WTC11 (cell line): ENCODE results near the gene GCC1. TPM values are rescaled to one million over a fixed set of nuclear protein-coding genes. Genes with fewer than 3 reads are reported as not detected.

Experiments
- ATAC-seq: fragments of 200-7000 bp; cut with Tn5 transposase; 2 replicates; pipeline ENCODE4 v1.10.0; 2021; ENCODE audit warnings: mild to moderate bottlenecking, moderate library complexity
- CTCF ChIA-PET: fragments of 300-600 bp; sonication (Branson Sonifier 250); formaldehyde crosslinking; loops from one replicate; lab custom pipeline; 2021; ENCODE audit warnings: antibody characterized with exemption; lab: Charles Lee
- POLR2A ChIA-PET: fragments of 350-600 bp; sonication (Branson Sonifier 250); formaldehyde crosslinking; loops from one replicate; lab custom pipeline; 2021; ENCODE audit warnings: antibody characterized with exemption; lab: Charles Lee
- DNase-seq: peaks from one replicate; pipeline ENCODE4 v3.0.0; 2021; ENCODE audit warnings: low spot score
- H3K27ac Mint-ChIP-seq: 2 replicates; pipeline ENCODE4 v1.8.0; 2021; ENCODE audit warnings: mixed read lengths
- H3K27me3 Mint-ChIP-seq: 2 replicates; pipeline ENCODE4 v1.8.0; 2021; ENCODE audit warnings: low read depth, mild to moderate bottlenecking, moderate library complexity, mixed read lengths
- H3K36me3 Mint-ChIP-seq: 2 replicates; pipeline ENCODE4 v1.8.0; 2021; ENCODE audit warnings: mixed read lengths
- H3K4me1 Mint-ChIP-seq: 2 replicates; pipeline ENCODE4 v1.8.0; 2022; ENCODE audit warnings: mixed read lengths
- H3K4me3 Mint-ChIP-seq: 2 replicates; pipeline ENCODE4 v1.8.0; 2021; ENCODE audit warnings: mild to moderate bottlenecking, moderate library complexity, mixed read lengths
- H3K9me3 Mint-ChIP-seq: 2 replicates; pipeline ENCODE4 v1.8.0; 2021; ENCODE audit warnings: mixed read lengths
- CBFB ChIP-seq: sonication (generic); formaldehyde crosslinking; IDR thresholded peaks from 2 replicates; pipeline ENCODE4 v1.8.1; 2022; ENCODE audit warnings: mild to moderate bottlenecking, low read depth, missing genetic modification reagents
- CDX4 ChIP-seq: fragments of 250-450 bp; sonication (Bioruptor Pico); IDR thresholded peaks from 2 replicates; pipeline ENCODE4 v1.9.0; 2021; ENCODE audit warnings: moderate library complexity, mild to moderate bottlenecking, inconsistent platforms, borderline replicate concordance
- CTCF ChIP-seq: fragments of 200-600 bp; IDR thresholded peaks from 2 replicates; pipeline ENCODE4 v1.8.0; 2022; ENCODE audit warnings: antibody characterized with exemption
- FOXP1 ChIP-seq: sonication (generic); formaldehyde crosslinking; IDR thresholded peaks from 2 replicates; pipeline ENCODE4 v1.8.0; 2022; ENCODE audit warnings: missing genetic modification reagents, mild to moderate bottlenecking, moderate library complexity, borderline replicate concordance
- HMGA2 ChIP-seq: fragments of 250-450 bp; sonication (Bioruptor Pico); IDR thresholded peaks from 2 replicates; pipeline ENCODE4 v1.4.0; 2021; ENCODE audit warnings: mild to moderate bottlenecking, moderate library complexity
- HMGXB4 ChIP-seq: sonication (generic); formaldehyde crosslinking; IDR thresholded peaks from 2 replicates; pipeline ENCODE4 v1.8.1; 2023; ENCODE audit warnings: mild to moderate bottlenecking, moderate library complexity, missing genetic modification reagents
- JUN ChIP-seq: sonication (generic); formaldehyde crosslinking; IDR thresholded peaks from 2 replicates; pipeline ENCODE4 v1.8.0; 2023; ENCODE audit warnings: mild to moderate bottlenecking, missing genetic modification reagents
- MXD4 ChIP-seq: fragments of 250-450 bp; sonication (Bioruptor Pico); IDR thresholded peaks from 2 replicates; pipeline ENCODE4 v1.8.0; 2021; ENCODE audit warnings: mild to moderate bottlenecking, moderate library complexity, borderline replicate concordance
- MYBL2 ChIP-seq: sonication (generic); formaldehyde crosslinking; IDR thresholded peaks from 2 replicates; pipeline ENCODE4 v1.8.1; 2023; ENCODE audit warnings: mild to moderate bottlenecking, moderate library complexity, missing genetic modification reagents
- NFE2L1 ChIP-seq: sonication (generic); formaldehyde crosslinking; IDR thresholded peaks from 2 replicates; pipeline ENCODE4 v1.8.1; 2023; ENCODE audit warnings: missing genetic modification reagents
- NFYB ChIP-seq: sonication (generic); formaldehyde crosslinking; conservative IDR thresholded peaks from 2 replicates; pipeline ENCODE4 v1.8.0; 2022; ENCODE audit warnings: low read depth, missing genetic modification reagents
- NR1H2 ChIP-seq: sonication (generic); formaldehyde crosslinking; IDR thresholded peaks from 2 replicates; pipeline ENCODE4 v1.9.0; 2021; ENCODE audit warnings: mild to moderate bottlenecking, moderate library complexity, missing genetic modification reagents
- ZBTB21 ChIP-seq: sonication (generic); formaldehyde crosslinking; IDR thresholded peaks from 2 replicates; pipeline ENCODE4 v1.8.1; 2023; ENCODE audit warnings: mild to moderate bottlenecking, missing genetic modification reagents, borderline replicate concordance
- ZNF317 ChIP-seq: sonication (generic); formaldehyde crosslinking; IDR thresholded peaks from 2 replicates; pipeline ENCODE4 v1.8.1; 2023; ENCODE audit warnings: low read depth, mild to moderate bottlenecking, moderate library complexity, missing genetic modification reagents, borderline replicate concordance
- ZNF396 ChIP-seq: fragments of 250-450 bp; sonication (Bioruptor Pico); IDR thresholded peaks from 2 replicates; pipeline ENCODE4 v1.8.0; 2021; ENCODE audit warnings: mild to moderate bottlenecking, moderate library complexity, borderline replicate concordance
- total RNA-seq: library from RNA; stranded (reverse); gene quantifications from 3 replicates; pipeline ENCODE4 v1.2.3, GENCODE V29; 2021
- TF ChIP-seq, protein P1 (sequence below): sonication (generic); formaldehyde crosslinking; IDR thresholded peaks from 2 replicates; pipeline ENCODE4 v1.8.0; 2022; ENCODE audit warnings: mild to moderate bottlenecking, missing genetic modification reagents
- TF ChIP-seq, protein P2 (sequence below): sonication (generic); formaldehyde crosslinking; IDR thresholded peaks from 2 replicates; pipeline ENCODE4 v1.8.1; 2022; ENCODE audit warnings: missing genetic modification reagents, borderline replicate concordance
- TF ChIP-seq, protein P3 (sequence below): sonication (generic); formaldehyde crosslinking; IDR thresholded peaks from 2 replicates; pipeline ENCODE4 v1.8.1; 2023; ENCODE audit warnings: mild to moderate bottlenecking, missing genetic modification reagents, moderate library complexity
- TF ChIP-seq, protein P4 (sequence below): sonication (generic); formaldehyde crosslinking; IDR thresholded peaks from 2 replicates; pipeline ENCODE4 v1.8.1; 2022; ENCODE audit warnings: low read depth, missing genetic modification reagents, borderline replicate concordance

The GCC1 gene
- total RNA-seq, 1 experiment from 2014 or later, result 13.2 TPM

DNA sequence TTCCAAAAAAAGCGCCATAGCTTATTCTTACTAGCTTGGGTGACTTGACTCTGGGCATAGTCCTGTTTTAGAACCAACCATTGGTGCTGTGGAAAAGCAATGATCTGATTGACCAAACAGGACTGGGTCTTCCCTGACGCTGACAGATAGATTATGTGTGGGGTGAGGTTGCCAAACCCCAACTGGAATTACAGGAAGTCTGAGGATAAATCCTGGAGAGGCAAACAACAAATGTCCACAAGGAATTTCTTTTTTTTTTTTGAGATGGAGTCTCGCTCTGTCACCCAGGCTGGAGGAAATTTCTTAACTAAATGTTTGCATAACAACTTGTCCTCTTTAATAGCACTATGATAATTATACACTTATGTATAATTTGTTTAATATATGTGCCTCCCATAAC is 19.2 kb downstream of the GCC1 start:
- Mint-ChIP-seq H3K27ac (no peak overlapping the region), H3K27me3 (peaks cover 46% of the 10 kb centered on the region), H3K9me3 (peaks cover 26% of the 10 kb centered on the region), H3K4me3 (no peak overlapping the region), H3K4me1 (no peaks in the 10 kb centered on the region), H3K36me3 (no peaks in the 10 kb centered on the region)
- ATAC-seq, result no peak
- TF ChIP-seq, protein P1, sequence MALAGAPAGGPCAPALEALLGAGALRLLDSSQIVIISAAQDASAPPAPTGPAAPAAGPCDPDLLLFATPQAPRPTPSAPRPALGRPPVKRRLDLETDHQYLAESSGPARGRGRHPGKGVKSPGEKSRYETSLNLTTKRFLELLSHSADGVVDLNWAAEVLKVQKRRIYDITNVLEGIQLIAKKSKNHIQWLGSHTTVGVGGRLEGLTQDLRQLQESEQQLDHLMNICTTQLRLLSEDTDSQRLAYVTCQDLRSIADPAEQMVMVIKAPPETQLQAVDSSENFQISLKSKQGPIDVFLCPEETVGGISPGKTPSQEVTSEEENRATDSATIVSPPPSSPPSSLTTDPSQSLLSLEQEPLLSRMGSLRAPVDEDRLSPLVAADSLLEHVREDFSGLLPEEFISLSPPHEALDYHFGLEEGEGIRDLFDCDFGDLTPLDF (CRISPR knock-in tag), result no peak
- POLR2A ChIA-PET, result no interaction called here
- no peak for DNase-seq
- CTCF ChIA-PET, result no interaction called here

- no peaks in the 10 kb centered on the region for H3K36me3 Mint-ChIP-seq
- ChIA-PET CTCF (interaction anchor here (0.7 kb wide), 1 partner anchor 765 kb away, joined by 3 read pairs; no protein-coding TSS in a partner anchor), POLR2A (no interaction called here)
- H3K9me3 Mint-ChIP-seq, result peaks cover 16% of the 10 kb centered on the region
- H3K27me3 Mint-ChIP-seq, result peaks cover 75% of the 10 kb centered on the region
- no peaks in the 10 kb centered on the region for H3K4me1 Mint-ChIP-seq
- H3K27ac Mint-ChIP-seq, result no peak overlapping the region
- ATAC-seq, result no peak
- no peak overlapping the region for H3K4me3 Mint-ChIP-seq
- TF ChIP-seq CTCF (no peak), NR1H2 (no peak), ZNF317 (CRISPR knock-in tag) (no peak), NFE2L1 (CRISPR knock-in tag) (no peak), MYBL2 (no peak), MXD4 (no peak), JUN (CRISPR knock-in tag) (no peak), CDX4 (CRISPR knock-in tag) (no peak), FOXP1 (CRISPR knock-in tag) (no peak), NFYB (CRISPR knock-in tag) (no peak), ZBTB21 (CRISPR knock-in tag) (no peak), CBFB (no peak), HMGXB4 (CRISPR knock-in tag) (no peak), HMGA2 (CRISPR knock-in tag) (no peak), ZNF396 (CRISPR knock-in tag) (no peak)
- TF ChIP-seq, protein P2, sequence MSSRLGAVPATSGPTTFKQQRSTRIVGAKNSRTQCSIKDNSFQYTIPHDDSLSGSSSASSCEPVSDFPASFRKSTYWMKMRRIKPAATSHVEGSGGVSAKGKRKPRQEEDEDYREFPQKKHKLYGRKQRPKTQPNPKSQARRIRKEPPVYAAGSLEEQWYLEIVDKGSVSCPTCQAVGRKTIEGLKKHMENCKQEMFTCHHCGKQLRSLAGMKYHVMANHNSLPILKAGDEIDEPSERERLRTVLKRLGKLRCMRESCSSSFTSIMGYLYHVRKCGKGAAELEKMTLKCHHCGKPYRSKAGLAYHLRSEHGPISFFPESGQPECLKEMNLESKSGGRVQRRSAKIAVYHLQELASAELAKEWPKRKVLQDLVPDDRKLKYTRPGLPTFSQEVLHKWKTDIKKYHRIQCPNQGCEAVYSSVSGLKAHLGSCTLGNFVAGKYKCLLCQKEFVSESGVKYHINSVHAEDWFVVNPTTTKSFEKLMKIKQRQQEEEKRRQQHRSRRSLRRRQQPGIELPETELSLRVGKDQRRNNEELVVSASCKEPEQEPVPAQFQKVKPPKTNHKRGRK (CRISPR knock-in tag), result no peak
- TF ChIP-seq, protein P3, sequence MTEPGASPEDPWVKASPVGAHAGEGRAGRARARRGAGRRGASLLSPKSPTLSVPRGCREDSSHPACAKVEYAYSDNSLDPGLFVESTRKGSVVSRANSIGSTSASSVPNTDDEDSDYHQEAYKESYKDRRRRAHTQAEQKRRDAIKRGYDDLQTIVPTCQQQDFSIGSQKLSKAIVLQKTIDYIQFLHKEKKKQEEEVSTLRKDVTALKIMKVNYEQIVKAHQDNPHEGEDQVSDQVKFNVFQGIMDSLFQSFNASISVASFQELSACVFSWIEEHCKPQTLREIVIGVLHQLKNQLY, result no peak
- TF ChIP-seq, protein P4, sequence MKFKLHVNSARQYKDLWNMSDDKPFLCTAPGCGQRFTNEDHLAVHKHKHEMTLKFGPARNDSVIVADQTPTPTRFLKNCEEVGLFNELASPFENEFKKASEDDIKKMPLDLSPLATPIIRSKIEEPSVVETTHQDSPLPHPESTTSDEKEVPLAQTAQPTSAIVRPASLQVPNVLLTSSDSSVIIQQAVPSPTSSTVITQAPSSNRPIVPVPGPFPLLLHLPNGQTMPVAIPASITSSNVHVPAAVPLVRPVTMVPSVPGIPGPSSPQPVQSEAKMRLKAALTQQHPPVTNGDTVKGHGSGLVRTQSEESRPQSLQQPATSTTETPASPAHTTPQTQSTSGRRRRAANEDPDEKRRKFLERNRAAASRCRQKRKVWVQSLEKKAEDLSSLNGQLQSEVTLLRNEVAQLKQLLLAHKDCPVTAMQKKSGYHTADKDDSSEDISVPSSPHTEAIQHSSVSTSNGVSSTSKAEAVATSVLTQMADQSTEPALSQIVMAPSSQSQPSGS (CRISPR knock-in tag), result no peak
- DNase-seq, result no peak
Measured at GRCh38 chr7:127557803-127558202, 27.6 kb downstream of the GCC1 start.
